ENCODE results near the gene RASGRF1.
A peak's percentile ranks its signal among the peaks of the same experiment; 100 is the strongest.

Gene RASGRF1

GRCh38 chr15:79015416-79015815 is 75.2 kb downstream of the RASGRF1 start:
- H4K20me1 ChIP-seq (ENCODE audit: insufficient read depth): no peaks in the 10 kb centered on the region
- no peaks in the 10 kb centered on the region for H3K4me1 ChIP-seq (ENCODE audit: low read depth, poor library complexity, severe bottlenecking)
- no peak overlapping the region for H3K4me3 ChIP-seq (IDR thresholded peaks at IDR 0.05; ENCODE audit: insufficient read depth, low read depth, low read length)
- no peaks in the 10 kb centered on the region for H3K36me3 ChIP-seq (ENCODE audit: insufficient read depth)
- H3K4me2 ChIP-seq: no peak overlapping the region
- no peak for TF ChIP-seq CTCF (conservative IDR thresholded peaks at IDR 0.05; ENCODE audit: low read depth, low read length)
- H3K9ac ChIP-seq: no peak overlapping the region
- H2AFZ ChIP-seq (ENCODE audit: low read depth): no peak overlapping the region
- H3K27ac ChIP-seq: no peak overlapping the region
- no peaks in the 10 kb centered on the region for H3K27me3 ChIP-seq (ENCODE audit: insufficient read depth, low read depth)
- no peaks in the 10 kb centered on the region for H3K79me2 ChIP-seq (ENCODE audit: insufficient read depth, low read depth)

- H3K9ac ChIP-seq: no peak overlapping the region
- no peak overlapping the region for H3K4me3 ChIP-seq (IDR thresholded peaks at IDR 0.05; ENCODE audit: insufficient read depth, low read depth, low read length)
- H3K4me2 ChIP-seq: no peak overlapping the region
- H3K27me3 ChIP-seq (ENCODE audit: insufficient read depth, low read depth): no peaks in the 10 kb centered on the region
- H3K79me2 ChIP-seq (ENCODE audit: insufficient read depth, low read depth): no peaks in the 10 kb centered on the region
- no peaks in the 10 kb centered on the region for H3K4me1 ChIP-seq (ENCODE audit: low read depth, poor library complexity, severe bottlenecking)
- H3K27ac ChIP-seq: no peak overlapping the region
- no peaks in the 10 kb centered on the region for H4K20me1 ChIP-seq (ENCODE audit: insufficient read depth)
- no peak for TF ChIP-seq CTCF (conservative IDR thresholded peaks at IDR 0.05; ENCODE audit: low read depth, low read length)
- no peaks in the 10 kb centered on the region for H3K36me3 ChIP-seq (ENCODE audit: insufficient read depth)
- no peak overlapping the region for H2AFZ ChIP-seq (ENCODE audit: low read depth)
Observed at GRCh38 chr15:79010278-79010677, 80.3 kb downstream of the RASGRF1 start.

GRCh38 chr15:79009379-79009778 is 81.2 kb downstream of the RASGRF1 start:
- Histone ChIP-seq H3K36me3 (ENCODE audit: insufficient read depth) (no peaks in the 10 kb centered on the region), H2AFZ (ENCODE audit: low read depth) (no peak overlapping the region), H4K20me1 (ENCODE audit: insufficient read depth) (no peaks in the 10 kb centered on the region), H3K27me3 (ENCODE audit: insufficient read depth, low read depth) (no peaks in the 10 kb centered on the region), H3K9ac (no peak overlapping the region), H3K27ac (no peak overlapping the region), H3K4me2 (no peak overlapping the region), H3K4me1 (ENCODE audit: low read depth, poor library complexity, severe bottlenecking) (no peaks in the 10 kb centered on the region), H3K4me3 (IDR thresholded peaks at IDR 0.05; ENCODE audit: insufficient read depth, low read depth, low read length) (no peak overlapping the region), H3K79me2 (ENCODE audit: insufficient read depth, low read depth) (no peaks in the 10 kb centered on the region)
- TF ChIP-seq CTCF (conservative IDR thresholded peaks at IDR 0.05; ENCODE audit: low read depth, low read length): no peak

GRCh38 chr15:79008659-79009058 is 81.9 kb downstream of the RASGRF1 start:
- Histone ChIP-seq H3K9ac (no peak overlapping the region), H3K27me3 (ENCODE audit: insufficient read depth, low read depth) (no peaks in the 10 kb centered on the region), H3K4me3 (IDR thresholded peaks at IDR 0.05; ENCODE audit: insufficient read depth, low read depth, low read length) (no peak overlapping the region), H4K20me1 (ENCODE audit: insufficient read depth) (no peaks in the 10 kb centered on the region), H3K79me2 (ENCODE audit: insufficient read depth, low read depth) (no peaks in the 10 kb centered on the region), H3K27ac (no peak overlapping the region), H2AFZ (ENCODE audit: low read depth) (no peak overlapping the region), H3K4me1 (ENCODE audit: low read depth, poor library complexity, severe bottlenecking) (no peaks in the 10 kb centered on the region), H3K4me2 (no peak overlapping the region), H3K36me3 (ENCODE audit: insufficient read depth) (no peaks in the 10 kb centered on the region)
- TF ChIP-seq CTCF (conservative IDR thresholded peaks at IDR 0.05; ENCODE audit: low read depth, low read length): no peak

- Histone ChIP-seq H3K4me1 (ENCODE audit: low read depth, poor library complexity, severe bottlenecking) (no peaks in the 10 kb centered on the region), H3K4me2 (no peak overlapping the region), H3K9ac (no peak overlapping the region), H4K20me1 (ENCODE audit: insufficient read depth) (no peaks in the 10 kb centered on the region), H3K27ac (no peak overlapping the region), H3K79me2 (ENCODE audit: insufficient read depth, low read depth) (no peaks in the 10 kb centered on the region), H3K27me3 (ENCODE audit: insufficient read depth, low read depth) (no peaks in the 10 kb centered on the region), H3K36me3 (ENCODE audit: insufficient read depth) (no peaks in the 10 kb centered on the region), H3K4me3 (IDR thresholded peaks at IDR 0.05; ENCODE audit: insufficient read depth, low read depth, low read length) (no peak overlapping the region), H2AFZ (ENCODE audit: low read depth) (no peak overlapping the region)
- TF ChIP-seq CTCF (conservative IDR thresholded peaks at IDR 0.05; ENCODE audit: low read depth, low read length): peak; percentile 31; the same call in 1 of the 2 replicates
Observed at GRCh38 chr15:79007066-79007465, 83.5 kb downstream of the RASGRF1 start.
